ENCODE data around the gene ENDOG.

- no peak for TF ChIP-seq CTCF (conservative IDR thresholded peaks at IDR 0.05 in 1 of 2, IDR thresholded peaks at IDR 0.05 in 1 of 2; ENCODE audit: low read depth in 1 of 2, low read length in 2 of 2)
- TF ChIP-seq EZH2 (IDR thresholded peaks at IDR 0.05; ENCODE audit: low read length, missing control alignments): no peak
Measured at GRCh38 chr9:128838338-128838737, 20.0 kb downstream of the ENDOG start.
